GM18517 (cell line): Measurements from ENCODE around the gene DNAAF9.
"Not testable (repeated sequence)": the region's sequence is repeated elsewhere in the genome, so short reads cannot be mapped to it uniquely, and the experiment has no call there.

Experiments used
- ATAC-seq: cut with Tn5 transposase; IDR thresholded peaks from one replicate; pipeline ENCODE4 v1.9.1; 2021; ENCODE audit warnings: mild to moderate bottlenecking, moderate library complexity; ENCODE audit not compliant: unreplicated experiment

DNAAF9 gene

DNA sequence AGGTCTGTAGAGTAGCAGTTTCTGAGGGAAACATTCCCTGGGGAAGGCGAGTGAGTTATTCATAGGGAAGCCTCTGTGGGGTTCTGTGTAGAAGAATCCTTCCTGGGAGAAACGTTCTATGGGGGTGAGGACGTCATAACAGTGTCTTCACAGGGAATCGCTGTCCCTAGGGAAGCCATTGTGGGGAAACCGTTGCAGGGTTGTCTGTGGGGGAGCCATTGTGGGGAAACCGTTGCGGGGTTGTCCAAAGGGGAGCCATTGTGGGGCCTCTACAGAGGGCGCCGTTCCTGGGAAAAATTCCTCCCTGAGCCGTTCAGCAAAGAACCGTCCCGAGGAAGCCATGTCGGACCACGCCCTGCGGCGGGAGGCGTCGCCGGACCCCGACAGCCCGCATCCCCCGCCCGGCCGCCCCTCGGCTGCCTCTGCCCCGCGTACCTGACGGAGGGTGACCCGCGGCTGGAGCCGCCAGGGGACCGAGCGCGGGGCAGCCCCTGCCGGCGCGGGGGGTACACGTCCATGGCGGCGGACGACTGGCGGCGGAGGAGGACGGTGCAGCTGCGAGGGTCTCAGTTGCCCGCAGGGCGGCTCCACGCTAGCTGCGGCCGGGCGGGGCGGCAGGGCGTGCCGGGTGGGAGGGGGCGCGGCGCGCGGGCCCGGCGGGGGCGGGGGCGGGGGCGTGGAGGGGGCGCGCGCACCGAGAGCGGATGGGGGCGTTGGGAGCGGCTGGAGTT, at the start of gene DNAAF9:
TSS of gene DNAAF9 (minus strand) at position 630 of the 731 bp plus-strand sequence. CDS start at position 518, 112 bp downstream.
- ATAC-seq: no peak

GRCh38 chr20:3456648-3457047, 49.2 kb upstream of the DNAAF9 start:
- ATAC-seq: no peak

GRCh38 chr20:3454831-3455230, 47.4 kb upstream of the DNAAF9 start:
- ATAC-seq: no peak

- ATAC-seq: no peak
Measured at GRCh38 chr20:3452690-3453089, 45.2 kb upstream of the DNAAF9 start.

GRCh38 chr20:3452136-3452535, 44.7 kb upstream of the DNAAF9 start:
- no peak for ATAC-seq

- no peak for ATAC-seq
Measured at GRCh38 chr20:3449319-3449718, 41.9 kb upstream of the DNAAF9 start.

DNA sequence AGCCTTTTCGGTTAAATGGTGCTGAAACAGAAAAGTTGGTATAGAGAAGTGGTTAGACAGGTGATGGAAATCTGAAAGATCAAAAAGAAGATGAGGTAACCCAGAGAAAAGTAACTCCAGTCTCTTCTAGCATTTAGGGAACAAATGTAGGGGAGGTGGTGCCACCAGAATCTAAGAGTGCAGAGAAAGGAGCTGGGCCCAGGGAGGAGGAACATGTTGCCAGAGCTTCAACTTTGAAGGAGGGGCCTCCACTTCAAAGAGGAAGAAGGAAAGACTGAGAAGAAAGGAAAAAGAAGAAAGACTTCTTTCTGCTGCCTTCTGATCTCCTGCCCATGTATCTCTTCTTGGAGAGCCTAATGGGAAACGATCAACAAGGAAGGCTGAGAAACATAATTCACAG, 39.9 kb upstream of the DNAAF9 start:
- ATAC-seq: no peak

DNA sequence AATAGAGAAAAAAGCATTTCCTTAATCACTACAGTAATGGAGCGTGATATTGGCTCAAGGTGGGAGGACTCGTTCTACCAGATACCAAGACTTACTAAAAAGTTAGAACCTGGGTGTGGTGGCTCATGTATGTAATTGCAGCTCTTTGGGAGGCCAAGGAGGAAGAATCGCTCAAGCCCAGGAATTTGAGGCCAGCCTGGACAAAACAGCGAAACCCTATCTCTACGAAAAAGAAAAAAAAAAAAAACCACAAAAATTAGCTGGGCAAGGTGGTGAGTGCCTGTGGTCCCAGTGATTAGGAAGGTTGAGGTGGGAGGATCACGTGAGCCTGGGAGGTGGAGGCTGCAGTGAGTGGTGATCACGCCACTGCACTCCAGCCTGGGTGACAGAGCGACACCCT, 39.3 kb upstream of the DNAAF9 start:
- ATAC-seq: no peak

- ATAC-seq: no peak
Measured at GRCh38 chr20:3436864-3437574, 29.6 kb upstream of the DNAAF9 start.

DNA sequence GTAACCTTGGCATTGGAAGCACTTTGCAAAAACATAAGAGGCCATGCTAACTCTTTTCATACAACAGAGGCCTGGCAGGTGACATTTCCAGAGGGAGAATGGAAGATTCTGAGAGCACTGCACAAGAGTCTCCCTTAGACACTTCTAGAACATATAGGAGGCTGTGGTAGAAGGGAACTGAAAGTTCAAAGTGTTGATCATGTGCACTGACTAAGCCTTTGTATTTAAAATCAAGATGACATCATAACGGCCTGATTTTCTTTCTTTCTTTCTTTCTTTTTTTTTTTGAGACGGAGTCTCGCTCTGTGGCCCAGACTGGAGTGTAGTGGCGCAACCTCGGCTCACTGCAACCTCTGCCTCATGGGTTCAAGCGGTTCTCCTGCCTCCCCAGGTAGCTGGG, 26.8 kb upstream of the DNAAF9 start:
- no peak for ATAC-seq

GRCh38 chr20:3433744-3434143, 26.3 kb upstream of the DNAAF9 start:
- no peak for ATAC-seq

GRCh38 chr20:3432844-3433243, 25.4 kb upstream of the DNAAF9 start:
- no peak for ATAC-seq

DNA sequence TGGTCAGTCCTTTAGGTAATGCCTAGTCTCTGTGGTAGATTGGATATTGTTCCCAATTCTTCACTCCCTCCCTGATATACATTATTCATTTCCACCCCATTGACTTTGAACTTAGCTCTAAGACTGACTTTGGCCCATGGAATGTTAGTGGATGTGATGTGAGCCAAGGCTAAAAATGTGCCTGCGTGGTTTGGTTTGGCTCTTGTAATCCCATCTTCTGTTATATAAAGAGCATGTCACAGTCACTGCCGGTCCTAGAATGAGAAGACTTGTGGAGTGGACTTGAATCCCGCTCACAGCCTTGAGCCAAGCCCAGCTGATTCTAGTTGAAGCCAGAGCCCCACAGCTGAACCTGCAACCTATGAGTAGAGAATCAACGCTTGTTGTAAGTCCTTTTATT, 23.6 kb upstream of the DNAAF9 start:
- no peak for ATAC-seq

DNA sequence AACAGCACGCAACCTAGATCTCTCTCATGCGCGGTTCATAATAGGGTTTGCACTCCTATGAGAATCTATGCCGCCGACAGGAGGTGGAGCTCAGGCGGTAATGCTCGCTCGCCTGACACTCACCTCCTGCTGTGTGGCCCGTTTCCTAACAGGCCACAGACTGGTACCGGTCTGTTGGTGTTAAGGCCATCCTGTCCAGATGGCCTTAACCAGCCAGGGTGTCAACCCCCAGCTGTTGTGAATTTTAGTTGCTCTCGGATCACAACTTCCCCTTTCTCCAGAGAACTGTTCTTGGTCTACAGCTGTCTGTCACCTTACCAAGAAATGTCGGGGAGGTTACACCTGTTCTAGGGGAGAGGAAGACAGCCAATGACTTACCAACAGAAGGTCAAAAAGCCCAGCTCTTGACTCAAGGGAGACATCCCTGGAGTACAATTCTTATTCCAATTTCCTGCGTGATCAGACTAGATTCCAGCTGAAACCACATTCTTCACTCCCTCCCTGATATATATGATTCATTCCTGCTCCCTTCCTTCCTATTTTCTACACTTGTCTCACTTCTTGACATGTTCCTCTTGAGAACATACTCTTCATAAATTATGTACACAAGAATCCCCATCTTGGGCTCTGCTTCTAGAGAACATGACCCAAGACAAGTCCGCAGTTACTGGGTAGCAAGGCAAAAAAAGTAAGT, 23.1 kb upstream of the DNAAF9 start:
- peak; percentile 92 for ATAC-seq

DNA sequence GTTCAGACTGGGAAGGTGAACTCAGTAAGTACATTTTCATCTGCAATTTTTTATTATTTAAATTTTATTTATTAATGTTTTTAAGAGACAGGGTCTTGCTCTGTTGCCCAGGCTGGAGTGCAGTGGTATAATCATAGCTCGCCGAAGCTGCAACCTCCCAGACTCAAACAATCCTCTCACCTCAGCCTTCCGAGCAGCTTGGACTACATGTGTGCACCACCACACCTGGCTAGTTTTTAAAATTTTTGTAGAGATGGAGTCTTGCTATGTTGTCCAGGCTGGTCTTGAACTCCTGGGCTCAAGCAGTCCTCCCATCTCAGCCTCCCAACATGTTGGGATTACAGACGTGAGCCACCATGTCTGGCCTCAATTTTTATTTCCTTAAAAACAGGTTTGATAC, 19.3 kb upstream of the DNAAF9 start:
- not testable (repeated sequence) for ATAC-seq

DNA sequence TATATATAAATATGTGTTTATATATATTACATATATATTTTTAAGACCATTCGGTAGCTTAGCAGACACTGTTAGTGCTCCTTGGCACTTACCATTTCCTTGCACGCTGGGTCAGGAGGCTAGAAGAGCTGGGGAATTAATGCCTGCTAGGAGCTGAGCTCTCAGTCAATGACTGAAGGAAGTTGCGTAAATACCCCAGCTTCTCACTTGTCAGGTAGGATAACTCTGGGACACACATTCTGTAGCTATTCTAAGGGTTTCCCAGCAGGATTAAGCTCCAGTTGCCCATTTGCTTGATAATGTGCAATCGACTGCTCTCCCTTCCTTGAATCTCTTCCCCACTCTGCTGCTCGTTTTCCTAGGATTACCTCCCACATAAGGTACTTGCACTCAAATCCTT, 15.7 kb upstream of the DNAAF9 start:
- no peak for ATAC-seq

GRCh38 chr20:3421985-3422384, 14.5 kb upstream of the DNAAF9 start:
- no peak for ATAC-seq

DNA sequence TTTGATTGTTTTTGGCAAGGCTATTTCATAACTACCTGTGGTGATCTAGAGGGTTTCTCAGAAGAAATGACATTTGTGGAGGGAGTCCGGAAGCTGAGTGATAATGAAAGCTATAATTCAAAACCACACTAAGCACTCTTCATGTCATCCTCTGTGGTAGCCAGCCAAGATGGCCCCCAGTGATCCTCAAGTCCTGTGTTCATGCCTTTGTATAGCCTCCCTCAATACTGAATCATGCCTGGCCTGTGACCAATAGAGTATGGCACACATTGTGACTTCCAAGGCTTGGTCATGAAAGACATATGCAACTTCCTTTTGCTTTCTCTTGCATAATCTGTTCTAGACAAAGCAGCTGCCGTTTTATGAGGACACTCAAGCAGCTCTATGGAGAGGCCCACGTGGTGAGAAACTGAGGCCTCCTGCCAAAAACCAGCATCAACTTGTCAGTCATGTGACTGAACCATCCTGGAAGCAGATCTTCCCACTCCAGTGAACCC, 12.8 kb upstream of the DNAAF9 start:
- peak; percentile 96 for ATAC-seq

DNA sequence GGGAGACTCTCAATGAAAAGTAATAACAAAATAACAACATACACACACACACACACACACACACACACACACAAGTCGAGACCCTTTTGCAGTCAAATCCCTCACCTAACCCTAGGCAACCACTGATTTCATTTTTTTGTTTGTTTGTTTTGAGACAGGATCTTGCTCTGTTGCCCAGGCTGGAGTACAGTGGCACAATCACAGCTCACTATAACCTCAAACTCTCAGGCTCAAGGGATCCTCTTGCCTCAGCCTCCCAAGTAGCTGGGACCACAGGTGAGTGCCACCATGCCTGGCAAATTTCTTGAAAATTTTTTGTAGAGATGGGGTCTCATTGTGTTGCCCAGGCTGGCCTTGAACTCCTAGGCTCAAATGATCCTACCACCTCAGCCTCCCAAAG, 10.7 kb upstream of the DNAAF9 start:
- ATAC-seq: not testable (repeated sequence)

DNA sequence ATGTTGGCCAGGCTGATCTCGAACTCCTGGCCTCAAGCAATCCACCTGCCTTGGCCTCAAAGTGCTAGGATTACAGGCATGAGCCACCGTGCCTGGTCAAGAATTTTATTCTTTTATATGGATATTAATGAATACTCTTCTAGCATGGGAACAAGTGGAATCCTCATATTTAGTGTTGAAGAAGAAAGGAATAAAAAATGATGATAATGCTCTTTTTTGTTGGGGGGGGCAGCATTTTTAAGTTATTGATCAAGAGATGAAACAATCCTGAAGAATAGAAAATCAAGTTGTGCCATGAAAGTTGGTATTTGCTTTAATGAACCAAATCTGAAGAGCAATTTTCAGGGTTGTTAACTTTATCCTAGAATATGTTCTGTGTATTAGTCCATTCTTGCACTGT, 6.7 kb upstream of the DNAAF9 start:
- no peak for ATAC-seq

DNA sequence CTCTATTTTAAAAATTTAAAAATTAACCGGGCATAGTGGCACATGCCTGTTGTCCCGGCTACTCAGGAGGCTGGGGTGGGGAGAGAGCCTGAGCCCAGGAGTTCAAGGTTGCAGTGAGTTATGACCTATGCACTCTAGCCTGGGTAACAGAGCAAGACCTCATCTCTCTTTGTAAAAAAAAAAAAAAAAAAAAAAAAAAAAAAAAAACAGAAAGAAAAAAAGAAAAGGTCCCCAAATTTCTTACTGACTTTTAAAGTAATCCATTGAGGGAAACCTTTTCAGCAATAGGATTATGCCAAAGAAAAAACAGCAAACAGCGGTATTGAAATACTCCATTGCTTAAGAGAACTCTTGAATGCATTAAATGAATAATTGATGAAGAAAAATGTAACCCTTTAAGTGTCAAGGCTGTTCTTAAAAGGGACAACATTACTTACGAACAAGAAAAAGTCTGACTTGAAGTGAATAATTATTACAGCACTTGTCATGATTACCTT, 6.0 kb upstream of the DNAAF9 start:
- ATAC-seq: no peak
